Measurements from ENCODE around the gene ZBTB20.
"Not testable (repeated sequence)": the region's sequence is repeated elsewhere in the genome, so short reads cannot be mapped to it uniquely, and the experiment has no call there.

ZBTB20 gene

GRCh38 chr3:115147329-115148141, 447 bp upstream of the ZBTB20 start:
- peak; percentile 93 for FAIRE-seq

DNA sequence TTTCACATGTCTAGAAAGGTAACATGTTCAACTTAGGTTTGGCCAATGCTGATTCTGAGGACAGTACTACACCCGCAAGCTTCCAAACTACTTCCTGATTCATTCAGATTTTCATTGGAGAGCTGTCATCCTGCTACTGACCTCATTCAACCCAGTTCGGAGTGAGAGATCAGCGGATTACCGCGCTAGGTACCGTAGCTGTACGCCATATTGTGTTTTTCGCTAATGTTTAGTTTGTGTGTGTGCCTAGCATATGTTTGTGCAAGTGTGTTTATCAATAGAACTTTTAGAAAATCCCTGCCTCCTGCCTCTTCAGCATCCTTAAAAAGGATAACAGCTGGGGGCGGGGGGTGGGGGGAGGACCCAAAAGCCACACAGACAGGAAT, 1.1 kb downstream of the ZBTB20 start:
- no peak for FAIRE-seq

GRCh38 chr3:115141033-115141757, 5.9 kb downstream of the ZBTB20 start:
- no peak for FAIRE-seq

- FAIRE-seq = no peak
Measured at GRCh38 chr3:115139072-115139471, 8.0 kb downstream of the ZBTB20 start.

- FAIRE-seq = no peak
Measured at GRCh38 chr3:115134648-115135347, 12.3 kb downstream of the ZBTB20 start.

GRCh38 chr3:115127208-115127607, 19.9 kb downstream of the ZBTB20 start:
- FAIRE-seq = no peak

- no peak for FAIRE-seq
Measured at GRCh38 chr3:115120597-115120996, 26.5 kb downstream of the ZBTB20 start.

DNA sequence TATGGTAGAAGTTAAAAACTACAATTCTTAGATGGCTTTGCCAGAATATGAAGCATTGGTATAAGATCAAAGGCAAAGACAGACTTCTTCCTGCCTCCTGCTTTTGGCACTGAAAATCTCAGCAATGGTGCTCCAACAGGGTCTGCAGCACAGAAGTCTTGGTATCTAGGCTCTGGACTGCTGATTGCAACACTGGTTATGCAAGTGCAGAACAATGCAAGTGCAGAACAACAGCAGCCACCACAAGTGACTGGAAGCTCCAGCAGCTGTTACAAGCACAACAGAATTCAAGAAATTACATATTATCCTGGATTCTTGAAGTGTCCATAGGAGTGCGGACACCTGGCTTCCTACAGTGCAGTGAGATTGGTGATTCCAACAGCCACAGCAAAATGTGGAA, 33.7 kb downstream of the ZBTB20 start:
- no peak for FAIRE-seq

- FAIRE-seq = peak; percentile 58
Measured at GRCh38 chr3:115111632-115112031, 35.5 kb downstream of the ZBTB20 start.

- no peak for FAIRE-seq
Measured at GRCh38 chr3:115110830-115111229, 36.3 kb downstream of the ZBTB20 start.

DNA sequence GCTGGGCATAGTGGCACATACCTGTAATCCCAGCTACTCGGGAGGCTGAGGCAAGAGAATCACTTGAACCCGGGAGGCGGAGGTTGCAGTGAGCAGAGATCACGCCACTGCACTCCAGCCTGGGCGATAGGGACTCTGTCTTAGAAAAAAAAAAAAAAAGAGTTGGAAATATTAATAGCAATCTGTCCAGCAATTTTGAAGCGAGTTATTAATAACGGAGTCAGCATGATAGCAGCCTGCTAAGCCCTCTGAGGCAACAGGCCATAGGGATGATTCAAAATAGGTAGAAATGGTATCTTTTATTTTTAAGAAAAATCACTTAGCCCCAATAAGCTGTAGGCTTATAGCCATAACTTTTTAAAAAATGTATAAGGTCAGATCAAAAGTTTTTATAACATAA, 37.0 kb downstream of the ZBTB20 start:
- not testable (repeated sequence) for FAIRE-seq

- no peak for FAIRE-seq
Measured at GRCh38 chr3:115108614-115109013, 38.5 kb downstream of the ZBTB20 start.

GRCh38 chr3:115102046-115102445, 45.0 kb downstream of the ZBTB20 start:
- FAIRE-seq = no peak

DNA sequence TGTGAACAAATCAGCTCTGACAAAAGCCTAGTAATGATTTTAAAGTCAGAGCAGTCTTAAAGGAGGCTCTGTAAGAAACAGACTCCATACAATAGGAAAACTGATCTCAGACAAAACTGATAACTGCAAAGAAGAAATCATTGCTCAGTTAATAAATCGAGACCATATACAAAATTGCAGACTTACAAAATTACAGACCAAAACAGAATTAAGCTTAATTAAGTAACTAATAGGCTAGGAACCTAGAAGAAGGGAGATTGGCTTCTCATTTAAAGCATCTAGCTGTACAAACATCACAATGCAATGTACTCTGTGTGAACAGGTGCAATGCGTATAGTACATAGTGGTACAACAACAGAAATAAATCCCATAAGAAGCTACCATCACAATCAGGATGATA, 46.3 kb downstream of the ZBTB20 start:
- no peak for FAIRE-seq

GRCh38 chr3:115099986-115100571, 47.0 kb downstream of the ZBTB20 start:
- no peak for FAIRE-seq

- no peak for FAIRE-seq
Measured at GRCh38 chr3:115099134-115099985, 47.7 kb downstream of the ZBTB20 start.

- FAIRE-seq = no peak
Measured at GRCh38 chr3:115098354-115099073, 48.6 kb downstream of the ZBTB20 start.

DNA sequence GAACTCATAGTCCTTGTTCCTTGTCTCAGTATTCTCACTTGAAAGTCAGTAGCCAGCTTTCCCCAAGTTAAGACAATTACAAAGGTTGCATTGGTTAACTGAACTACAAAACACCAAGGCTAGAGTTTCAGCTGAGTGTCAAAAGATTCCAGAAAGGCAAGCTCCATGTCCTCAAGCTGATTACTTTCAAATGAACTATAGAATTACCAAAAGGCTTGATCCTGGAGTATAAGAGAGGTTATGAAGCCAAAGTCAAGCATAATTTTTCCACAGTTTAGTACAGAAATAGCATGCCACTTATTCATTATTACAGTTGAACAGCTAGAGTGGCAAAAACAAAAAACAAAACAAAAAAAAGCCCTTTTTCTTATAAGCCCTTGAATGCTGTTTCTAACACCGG, 51.9 kb downstream of the ZBTB20 start:
- FAIRE-seq = no peak

DNA sequence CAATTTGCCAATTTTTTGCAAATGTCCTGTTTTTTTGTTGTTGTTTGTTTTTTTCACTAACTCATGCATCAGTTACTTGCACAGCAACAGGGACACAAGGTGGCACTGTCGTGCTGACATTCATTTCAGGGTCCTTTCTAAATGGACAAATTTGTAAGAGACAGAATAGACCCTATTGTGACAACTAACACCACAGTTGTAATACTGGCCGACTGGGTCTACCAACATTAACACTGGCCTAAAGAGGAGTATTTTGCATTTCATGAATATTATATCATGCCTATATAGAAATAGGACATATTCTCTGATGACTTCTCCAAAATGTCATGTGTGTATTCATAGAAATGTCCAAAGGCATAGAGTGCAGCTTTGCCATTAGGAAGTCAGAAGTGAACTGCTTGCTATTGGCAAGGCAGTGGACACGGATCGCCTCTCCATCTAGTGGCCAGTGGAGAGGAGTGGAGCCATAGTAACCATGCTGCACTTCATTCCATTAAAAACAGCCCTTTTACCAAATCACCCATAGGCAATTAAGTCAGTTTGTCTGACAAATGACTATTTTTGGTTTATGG, 54.8 kb downstream of the ZBTB20 start:
- peak; percentile 72 for FAIRE-seq

DNA sequence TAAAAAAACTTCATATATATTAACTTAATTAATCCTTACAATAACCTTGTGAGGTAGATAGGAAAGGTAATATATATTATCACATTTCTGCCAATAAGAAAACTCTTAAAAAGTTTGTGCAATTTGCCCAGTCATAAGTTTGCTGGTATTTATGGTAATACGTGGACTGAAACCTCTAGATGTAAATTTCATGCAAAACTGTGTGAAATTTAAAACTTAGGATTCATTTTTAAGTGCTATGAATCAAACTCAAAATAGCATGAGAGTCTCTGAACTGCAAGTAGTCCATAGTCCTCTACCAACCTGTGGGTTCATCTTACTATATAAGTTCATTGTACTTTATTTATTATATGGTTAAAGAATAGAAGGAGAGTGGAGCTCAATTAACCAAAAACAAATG, 56.4 kb downstream of the ZBTB20 start:
- no peak for FAIRE-seq

GRCh38 chr3:115089481-115089880, 57.6 kb downstream of the ZBTB20 start:
- no peak for FAIRE-seq

Measured in G401.6 (cell line).